Panc1 (cell line): ENCODE data around the gene EBNA1BP2. TPM values are rescaled to one million over a fixed set of nuclear protein-coding genes. Genes with fewer than 3 reads are reported as not detected.

ENCODE experiments used
- ATAC-seq: fragments of 200-7000 bp; cut with Tn5 transposase; 2 replicates; pipeline ENCODE4 v1.9.1; 2020; ENCODE audit warnings: mild to moderate bottlenecking, moderate library complexity
- BruUV-seq: library from RNA; stranded (reverse); fragments of 400-500 nt; replicated peaks from 2 replicates; lab custom pipeline; 2021; lab: Mats Ljungman, UMichigan
- CTCF ChIA-PET: fragments of 300-600 bp; sonication (Branson Sonifier 250); formaldehyde crosslinking; loops from one replicate; lab custom pipeline; 2022; ENCODE audit warnings: antibody characterized with exemption; lab: Charles Lee
- POLR2A ChIA-PET: fragments of 300-600 bp; sonication (Branson Sonifier 250); formaldehyde crosslinking; loops from one replicate; lab custom pipeline; 2022; ENCODE audit warnings: antibody characterized with exemption; lab: Charles Lee
- DNase-seq: peaks from one replicate; pipeline ENCODE4 v3.0.0-alpha.2; 2010; ENCODE audit warnings: low read depth, low spot score
- H3K27ac ChIP-seq: 2 replicates; pipeline ENCODE4 v1.5.1; 2011; ENCODE audit warnings: mild to moderate bottlenecking, low read length, inconsistent platforms
- H3K27me3 ChIP-seq: fragments of 200-500 bp; sonication (Bioruptor generic); 2 replicates; pipeline ENCODE4 v1.6.0; 2014; ENCODE audit warnings: low read length, inconsistent platforms; ENCODE audit not compliant: control insufficient read depth, insufficient read depth
- H3K36me3 ChIP-seq: fragments of 200-500 bp; sonication (Bioruptor generic); 2 replicates; pipeline ENCODE4 v1.5.1; 2014; ENCODE audit warnings: inconsistent platforms, mild to moderate bottlenecking, low read length, moderate library complexity; ENCODE audit not compliant: control insufficient read depth, insufficient read depth
- H3K4me1 ChIP-seq: 2 replicates; pipeline ENCODE4 v1.5.1; 2011; ENCODE audit warnings: inconsistent platforms, mild to moderate bottlenecking, low read length, moderate library complexity; ENCODE audit not compliant: control insufficient read depth, insufficient read depth
- H3K4me3 ChIP-seq, 2 experiments: 2 replicates each; pipeline ENCODE4 v1.5.1; 2011 to 2012; ENCODE audit warnings: low read depth in 2 of 2, low read length in 2 of 2, mild to moderate bottlenecking in 2 of 2, inconsistent platforms in 1 of 2, moderate library complexity in 1 of 2
- H3K9me3 ChIP-seq: fragments of 200-500 bp; sonication (Bioruptor generic); 2 replicates; pipeline ENCODE4 v1.5.1; 2014; ENCODE audit warnings: low read depth, mild to moderate bottlenecking, inconsistent platforms, low read length, moderate library complexity; ENCODE audit not compliant: control insufficient read depth, insufficient read depth
- POLR2AphosphoS5 ChIP-seq: IDR thresholded peaks from 2 replicates; pipeline ENCODE4 v1.6.1; 2012; ENCODE audit warnings: mild to moderate bottlenecking, low read depth, low read length, moderate library complexity
- in situ Hi-C: cut with HindIII; loops from 2 replicates; pipeline ENCODE4 v1.10.0; 2016; ENCODE audit warnings: low sequenced_read_pairs, low pct_unique_long_range_greater_than_20kb
- intact Hi-C: fragments of 100-400 bp; cut with micrococcal nuclease; formaldehyde crosslinking; loops from one replicate; pipeline ENCODE4 v1.10.0; 2022; ENCODE audit not compliant: unreplicated experiment
- total RNA-seq: library from RNA; stranded (reverse); gene quantifications from one replicate; pipeline ENCODE4 v1.2.1, GENCODE V29; 2021; ENCODE audit not compliant: unreplicated experiment
- TF ChIP-seq, protein P1 (sequence below), 2 experiments: IDR thresholded peaks; 2 replicates each; pipeline ENCODE4 v1.6.1; 2011 to 2012; ENCODE audit warnings: low read depth in 2 of 2, control low read depth in 1 of 2, low read length in 1 of 2, mild to moderate bottlenecking in 1 of 2, moderate library complexity in 1 of 2; ENCODE audit not compliant: insufficient read depth in 1 of 2

Gene EBNA1BP2
- total RNA-seq, 1 experiment from 2014 or later: 144 TPM

DNA sequence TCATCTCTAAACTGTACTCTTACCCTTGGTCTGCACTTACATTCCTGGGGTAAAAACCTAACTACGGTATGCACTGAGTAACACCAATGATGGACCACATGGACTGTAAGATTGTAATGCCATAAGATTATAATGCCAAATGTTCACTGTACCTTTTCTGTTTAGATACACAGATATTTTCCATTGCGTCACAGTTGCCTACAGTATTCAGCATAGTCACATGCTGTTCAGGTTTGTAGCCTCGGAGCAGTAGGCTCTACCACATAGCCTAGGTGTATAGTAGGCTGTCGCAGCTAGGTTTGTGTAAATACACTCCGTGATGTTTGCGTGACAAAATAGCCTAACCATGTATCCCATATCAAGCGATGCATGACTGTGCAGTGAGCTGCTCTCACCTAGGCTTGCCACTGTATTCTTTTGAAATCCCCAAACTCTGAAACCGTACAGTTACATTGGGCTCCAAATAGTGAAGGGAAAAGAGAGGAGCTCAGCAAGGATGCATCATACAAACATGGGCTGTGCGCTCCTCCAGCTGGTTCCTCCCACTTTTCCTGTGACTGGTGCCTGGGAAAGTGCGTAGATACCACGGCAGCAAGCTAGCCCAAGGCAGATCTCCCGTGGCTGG lies 35.3 kb upstream of the EBNA1BP2 start:
- DNase-seq: peak; percentile 60

DNA sequence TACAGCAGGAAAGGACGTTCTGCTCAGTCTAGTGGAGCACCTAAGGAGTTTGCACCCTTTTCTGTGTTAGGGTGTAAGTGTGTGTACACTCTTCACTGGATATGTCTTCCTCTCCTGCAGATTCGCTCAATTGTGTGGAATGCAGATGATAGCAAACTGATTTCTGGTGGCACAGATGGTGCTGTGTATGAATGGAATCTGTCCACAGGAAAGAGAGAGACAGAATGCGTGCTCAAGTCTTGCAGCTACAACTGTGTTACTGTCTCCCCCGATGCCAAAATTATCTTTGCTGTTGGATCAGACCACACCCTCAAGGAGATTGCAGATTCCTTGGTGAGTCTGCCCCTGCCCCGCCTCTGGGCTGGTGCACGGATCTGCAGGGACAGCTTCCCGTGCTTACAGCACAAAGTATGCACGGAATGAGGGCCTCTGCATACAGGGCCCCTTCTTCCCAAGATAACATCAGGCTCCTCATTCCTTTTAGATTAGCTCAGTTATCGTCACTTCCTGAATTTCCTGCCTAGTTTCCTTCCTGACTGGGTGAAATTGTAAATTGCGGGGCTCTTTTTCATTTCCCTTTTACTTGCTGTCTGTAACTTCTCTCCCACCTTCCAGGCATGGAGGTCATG lies 34.6 kb upstream of the EBNA1BP2 start:
- Histone ChIP-seq H3K27me3 (no peaks in the 10 kb centered on the region), H3K27ac (peak overlapping the region; percentile 96), H3K36me3 (no peaks in the 10 kb centered on the region), H3K9me3 (peaks cover 14% of the 10 kb centered on the region; the same call in 1 of the 2 replicates), H3K4me1 (peaks cover 29% of the 10 kb centered on the region), H3K4me3 (peak overlapping the region; percentile 3 to 45; a peak in 3 of 4 replicates)
- ChIA-PET POLR2A (interaction anchor here (0.6 to 1.4 kb wide), 2 partner anchors 9 to 444 kb away, joined by 3 to 4 read pairs; no protein-coding TSS in a partner anchor), CTCF (interaction anchor here (1.5 kb wide), 1 partner anchor 133 kb away, joined by 3 read pairs; no protein-coding TSS in a partner anchor)
- peak; percentile 98 for ATAC-seq
- DNase-seq: peak; percentile 81
- TF ChIP-seq, protein P1, sequence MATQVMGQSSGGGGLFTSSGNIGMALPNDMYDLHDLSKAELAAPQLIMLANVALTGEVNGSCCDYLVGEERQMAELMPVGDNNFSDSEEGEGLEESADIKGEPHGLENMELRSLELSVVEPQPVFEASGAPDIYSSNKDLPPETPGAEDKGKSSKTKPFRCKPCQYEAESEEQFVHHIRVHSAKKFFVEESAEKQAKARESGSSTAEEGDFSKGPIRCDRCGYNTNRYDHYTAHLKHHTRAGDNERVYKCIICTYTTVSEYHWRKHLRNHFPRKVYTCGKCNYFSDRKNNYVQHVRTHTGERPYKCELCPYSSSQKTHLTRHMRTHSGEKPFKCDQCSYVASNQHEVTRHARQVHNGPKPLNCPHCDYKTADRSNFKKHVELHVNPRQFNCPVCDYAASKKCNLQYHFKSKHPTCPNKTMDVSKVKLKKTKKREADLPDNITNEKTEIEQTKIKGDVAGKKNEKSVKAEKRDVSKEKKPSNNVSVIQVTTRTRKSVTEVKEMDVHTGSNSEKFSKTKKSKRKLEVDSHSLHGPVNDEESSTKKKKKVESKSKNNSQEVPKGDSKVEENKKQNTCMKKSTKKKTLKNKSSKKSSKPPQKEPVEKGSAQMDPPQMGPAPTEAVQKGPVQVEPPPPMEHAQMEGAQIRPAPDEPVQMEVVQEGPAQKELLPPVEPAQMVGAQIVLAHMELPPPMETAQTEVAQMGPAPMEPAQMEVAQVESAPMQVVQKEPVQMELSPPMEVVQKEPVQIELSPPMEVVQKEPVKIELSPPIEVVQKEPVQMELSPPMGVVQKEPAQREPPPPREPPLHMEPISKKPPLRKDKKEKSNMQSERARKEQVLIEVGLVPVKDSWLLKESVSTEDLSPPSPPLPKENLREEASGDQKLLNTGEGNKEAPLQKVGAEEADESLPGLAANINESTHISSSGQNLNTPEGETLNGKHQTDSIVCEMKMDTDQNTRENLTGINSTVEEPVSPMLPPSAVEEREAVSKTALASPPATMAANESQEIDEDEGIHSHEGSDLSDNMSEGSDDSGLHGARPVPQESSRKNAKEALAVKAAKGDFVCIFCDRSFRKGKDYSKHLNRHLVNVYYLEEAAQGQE (IDR thresholded peaks at IDR 0.05; ENCODE audit: insufficient read depth in 1 of 2, low read depth in 2 of 2, low read length in 1 of 2): no peak
- TF ChIP-seq POLR2AphosphoS5: peak; percentile 74; the same call in 1 of the 2 replicates
- no TSS peak for BruUV-seq
- in situ Hi-C loops (no loop called here), intact Hi-C loops (no loop called here)

More for the DNA sequence above, 35.3 kb upstream of the EBNA1BP2 start:
- H3K36me3 ChIP-seq: no peaks in the 10 kb centered on the region
- in situ Hi-C loops: no loop called here
- TSS peak; percentile 72 for BruUV-seq
- TF ChIP-seq, protein P1 (IDR thresholded peaks at IDR 0.05; ENCODE audit: insufficient read depth in 1 of 2, low read depth in 2 of 2, low read length in 1 of 2): no peak
- H3K4me3 ChIP-seq: peak overlapping the region; percentile 3 to 45; a peak in 3 of 4 replicates
- peaks cover 14% of the 10 kb centered on the region; the same call in 1 of the 2 replicates for H3K9me3 ChIP-seq
- no peaks in the 10 kb centered on the region for H3K27me3 ChIP-seq
- ChIA-PET POLR2A (interaction anchor here (1.4 kb wide), 1 partner anchor 10 kb away, joined by 4 read pairs; no protein-coding TSS in a partner anchor), CTCF (interaction anchor here (1.5 kb wide), 1 partner anchor 134 kb away, joined by 3 read pairs; no protein-coding TSS in a partner anchor)
- peak; percentile 82 for ATAC-seq
- intact Hi-C loops: no loop called here
- H3K27ac ChIP-seq: peak overlapping the region; percentile 96
- H3K4me1 ChIP-seq: peaks cover 29% of the 10 kb centered on the region
